HG02852 (cell line): ENCODE measurements around the gene KCNQ1.

Experiments used
- ATAC-seq: cut with Tn5 transposase; IDR thresholded peaks from one replicate; pipeline ENCODE4 v1.9.1; 2021; ENCODE audit warnings: mild to moderate bottlenecking, moderate library complexity; ENCODE audit not compliant: unreplicated experiment

The KCNQ1 gene

GRCh38 chr11:2724653-2725367 is 280.0 kb downstream of the KCNQ1 start:
- no peak for ATAC-seq

GRCh38 chr11:2725368-2726300 is 280.8 kb downstream of the KCNQ1 start:
- ATAC-seq: no peak

GRCh38 chr11:2726964-2727363 is 282.2 kb downstream of the KCNQ1 start:
- no peak for ATAC-seq

- ATAC-seq: no peak
These were observed 283.4 kb downstream of the KCNQ1 start for GRCh38 chr11:2728128-2728662.

GRCh38 chr11:2728663-2729332 is 284.0 kb downstream of the KCNQ1 start:
- ATAC-seq: no peak

- ATAC-seq: no peak
These were observed 285.0 kb downstream of the KCNQ1 start for GRCh38 chr11:2729841-2730240.

GRCh38 chr11:2730272-2731129 is 285.7 kb downstream of the KCNQ1 start:
- ATAC-seq: no peak

- no peak for ATAC-seq
These were observed 286.6 kb downstream of the KCNQ1 start for GRCh38 chr11:2731130-2732125.

GRCh38 chr11:2732261-2732939 is 287.6 kb downstream of the KCNQ1 start:
- no peak for ATAC-seq

GRCh38 chr11:2732940-2733628 is 288.3 kb downstream of the KCNQ1 start:
- no peak for ATAC-seq

GRCh38 chr11:2734181-2735052 is 289.6 kb downstream of the KCNQ1 start:
- ATAC-seq: no peak

- no peak for ATAC-seq
These were observed 290.3 kb downstream of the KCNQ1 start for GRCh38 chr11:2735053-2735589.

GRCh38 chr11:2736577-2737225 is 291.9 kb downstream of the KCNQ1 start:
- no peak for ATAC-seq

- ATAC-seq: no peak
These were observed 292.4 kb downstream of the KCNQ1 start for GRCh38 chr11:2737226-2737590.

GRCh38 chr11:2737866-2738265 is 293.1 kb downstream of the KCNQ1 start:
- no peak for ATAC-seq
